ENCODE data around the gene LY6G6C.
A peak's percentile ranks its signal among the peaks of the same experiment; 100 is the strongest.

The LY6G6C gene

GRCh38 chr6:31761343-31761742, 39.8 kb upstream of the LY6G6C start:
- Histone ChIP-seq H3K27me3 (ENCODE audit: control insufficient read depth, insufficient read depth, low read length) (no peaks in the 10 kb centered on the region), H3K4me3 (ENCODE audit: low read length) (no peak overlapping the region), H3K9ac (ENCODE audit: low read length) (no peak overlapping the region), H3K9me3 (ENCODE audit: control insufficient read depth, low read length) (no peaks in the 10 kb centered on the region), H3K4me1 (ENCODE audit: control insufficient read depth, insufficient read depth, low read length) (peaks cover 20% of the 10 kb centered on the region), H3K36me3 (ENCODE audit: control insufficient read depth, insufficient read depth, low read length) (no peaks in the 10 kb centered on the region)

- Histone ChIP-seq H3K4me1 (ENCODE audit: control insufficient read depth, insufficient read depth, low read length) (peaks cover 20% of the 10 kb centered on the region), H3K9me3 (ENCODE audit: control insufficient read depth, low read length) (no peaks in the 10 kb centered on the region), H3K36me3 (ENCODE audit: control insufficient read depth, insufficient read depth, low read length) (no peaks in the 10 kb centered on the region), H3K9ac (ENCODE audit: low read length) (no peak overlapping the region), H3K4me3 (ENCODE audit: low read length) (no peak overlapping the region), H3K27me3 (ENCODE audit: control insufficient read depth, insufficient read depth, low read length) (no peaks in the 10 kb centered on the region)
Observed at GRCh38 chr6:31760790-31761189, 39.2 kb upstream of the LY6G6C start.

- H3K9ac ChIP-seq (ENCODE audit: low read length), result no peak overlapping the region
- no peaks in the 10 kb centered on the region for H3K9me3 ChIP-seq (ENCODE audit: control insufficient read depth, low read length)
- H3K4me1 ChIP-seq (ENCODE audit: control insufficient read depth, insufficient read depth, low read length), result peaks cover 13% of the 10 kb centered on the region
- H3K4me3 ChIP-seq (ENCODE audit: low read length), result no peak overlapping the region
- no peaks in the 10 kb centered on the region for H3K27me3 ChIP-seq (ENCODE audit: control insufficient read depth, insufficient read depth, low read length)
- no peaks in the 10 kb centered on the region for H3K36me3 ChIP-seq (ENCODE audit: control insufficient read depth, insufficient read depth, low read length)
Observed at GRCh38 chr6:31758281-31758680, 36.7 kb upstream of the LY6G6C start.

- H3K27me3 ChIP-seq (ENCODE audit: control insufficient read depth, insufficient read depth, low read length), result no peaks in the 10 kb centered on the region
- H3K4me3 ChIP-seq (ENCODE audit: low read length), result no peak overlapping the region
- H3K4me1 ChIP-seq (ENCODE audit: control insufficient read depth, insufficient read depth, low read length), result no peaks in the 10 kb centered on the region
- H3K9me3 ChIP-seq (ENCODE audit: control insufficient read depth, low read length), result no peaks in the 10 kb centered on the region
- no peak overlapping the region for H3K9ac ChIP-seq (ENCODE audit: low read length)
- H3K36me3 ChIP-seq (ENCODE audit: control insufficient read depth, insufficient read depth, low read length), result no peaks in the 10 kb centered on the region
Observed at GRCh38 chr6:31752739-31753319, 31.3 kb upstream of the LY6G6C start.

GRCh38 chr6:31750411-31751022, 29.0 kb upstream of the LY6G6C start:
- Histone ChIP-seq H3K4me1 (ENCODE audit: control insufficient read depth, insufficient read depth, low read length) (no peaks in the 10 kb centered on the region), H3K9ac (ENCODE audit: low read length) (no peak overlapping the region), H3K9me3 (ENCODE audit: control insufficient read depth, low read length) (no peaks in the 10 kb centered on the region), H3K36me3 (ENCODE audit: control insufficient read depth, insufficient read depth, low read length) (no peaks in the 10 kb centered on the region), H3K4me3 (ENCODE audit: low read length) (no peak overlapping the region), H3K27me3 (ENCODE audit: control insufficient read depth, insufficient read depth, low read length) (no peaks in the 10 kb centered on the region)

GRCh38 chr6:31749301-31750036, 27.9 kb upstream of the LY6G6C start:
- Histone ChIP-seq H3K4me3 (ENCODE audit: low read length) (no peak overlapping the region), H3K36me3 (ENCODE audit: control insufficient read depth, insufficient read depth, low read length) (no peaks in the 10 kb centered on the region), H3K9ac (ENCODE audit: low read length) (no peak overlapping the region), H3K4me1 (ENCODE audit: control insufficient read depth, insufficient read depth, low read length) (no peaks in the 10 kb centered on the region), H3K27me3 (ENCODE audit: control insufficient read depth, insufficient read depth, low read length) (no peaks in the 10 kb centered on the region), H3K9me3 (ENCODE audit: control insufficient read depth, low read length) (no peaks in the 10 kb centered on the region)

GRCh38 chr6:31744422-31744821, 22.9 kb upstream of the LY6G6C start:
- Histone ChIP-seq H3K36me3 (ENCODE audit: control insufficient read depth, insufficient read depth, low read length) (no peaks in the 10 kb centered on the region), H3K27me3 (ENCODE audit: control insufficient read depth, insufficient read depth, low read length) (no peaks in the 10 kb centered on the region), H3K4me1 (ENCODE audit: control insufficient read depth, insufficient read depth, low read length) (peaks cover 8% of the 10 kb centered on the region), H3K4me3 (ENCODE audit: low read length) (no peak overlapping the region), H3K9me3 (ENCODE audit: control insufficient read depth, low read length) (no peaks in the 10 kb centered on the region), H3K9ac (ENCODE audit: low read length) (no peak overlapping the region)

- Histone ChIP-seq H3K4me3 (ENCODE audit: low read length) (no peak overlapping the region), H3K9me3 (ENCODE audit: control insufficient read depth, low read length) (no peaks in the 10 kb centered on the region), H3K9ac (ENCODE audit: low read length) (no peak overlapping the region), H3K27me3 (ENCODE audit: control insufficient read depth, insufficient read depth, low read length) (no peaks in the 10 kb centered on the region), H3K4me1 (ENCODE audit: control insufficient read depth, insufficient read depth, low read length) (peaks cover 21% of the 10 kb centered on the region), H3K36me3 (ENCODE audit: control insufficient read depth, insufficient read depth, low read length) (no peaks in the 10 kb centered on the region)
Observed at GRCh38 chr6:31742894-31743293, 21.3 kb upstream of the LY6G6C start.

- no peaks in the 10 kb centered on the region for H3K9me3 ChIP-seq (ENCODE audit: control insufficient read depth, low read length)
- peaks cover 31% of the 10 kb centered on the region for H3K4me1 ChIP-seq (ENCODE audit: control insufficient read depth, insufficient read depth, low read length)
- no peak overlapping the region for H3K4me3 ChIP-seq (ENCODE audit: low read length)
- no peaks in the 10 kb centered on the region for H3K27me3 ChIP-seq (ENCODE audit: control insufficient read depth, insufficient read depth, low read length)
- no peak overlapping the region for H3K9ac ChIP-seq (ENCODE audit: low read length)
- H3K36me3 ChIP-seq (ENCODE audit: control insufficient read depth, insufficient read depth, low read length), result no peaks in the 10 kb centered on the region
Observed at GRCh38 chr6:31741815-31742214, 20.3 kb upstream of the LY6G6C start.

GRCh38 chr6:31740397-31741223, 19.1 kb upstream of the LY6G6C start:
- Histone ChIP-seq H3K9me3 (ENCODE audit: control insufficient read depth, low read length) (no peaks in the 10 kb centered on the region), H3K36me3 (ENCODE audit: control insufficient read depth, insufficient read depth, low read length) (no peaks in the 10 kb centered on the region), H3K4me3 (ENCODE audit: low read length) (peak overlapping the region; percentile 57), H3K27me3 (ENCODE audit: control insufficient read depth, insufficient read depth, low read length) (no peaks in the 10 kb centered on the region), H3K9ac (ENCODE audit: low read length) (peak overlapping the region; percentile 78), H3K4me1 (ENCODE audit: control insufficient read depth, insufficient read depth, low read length) (peaks cover 35% of the 10 kb centered on the region)

- no peaks in the 10 kb centered on the region for H3K27me3 ChIP-seq (ENCODE audit: control insufficient read depth, insufficient read depth, low read length)
- peaks cover 35% of the 10 kb centered on the region for H3K4me1 ChIP-seq (ENCODE audit: control insufficient read depth, insufficient read depth, low read length)
- H3K9ac ChIP-seq (ENCODE audit: low read length), result peak within 1 kb of the TSS; percentile 96
- H3K36me3 ChIP-seq (ENCODE audit: control insufficient read depth, insufficient read depth, low read length), result no peaks in the 10 kb centered on the region
- H3K4me3 ChIP-seq (ENCODE audit: low read length), result peak within 1 kb of the TSS; percentile 57
- no peaks in the 10 kb centered on the region for H3K9me3 ChIP-seq (ENCODE audit: control insufficient read depth, low read length)
Observed at GRCh38 chr6:31739639-31740396, 18.3 kb upstream of the LY6G6C start, which contains the start of gene MSH5. Gene MSH5 (plus strand): TSS chr6:31740005. CDS start chr6:31740467, 462 bp downstream.
